HepG2 (cell line): ENCODE measurements around the gene CNR2. TPM values are rescaled to one million over a fixed set of nuclear protein-coding genes. Genes with fewer than 3 reads are reported as not detected.

Experiments
- DNMT3B ChIP-seq: conservative IDR thresholded peaks from 2 replicates; pipeline ENCODE4 v1.6.1; 2016; ENCODE audit warnings: missing biosample characterization, control low read depth
- FOSL2 ChIP-seq: sonication (generic); formaldehyde crosslinking; IDR thresholded peaks from 2 replicates; pipeline ENCODE4 v1.4.0; 2020; ENCODE audit warnings: missing genetic modification reagents
- GABPB1 ChIP-seq: IDR thresholded peaks from 2 replicates; pipeline ENCODE4 v1.6.1; 2016; ENCODE audit warnings: mild to moderate bottlenecking, missing genetic modification reagents, moderate library complexity, missing compliant biosample characterization
- HMG20A ChIP-seq: IDR thresholded peaks from 2 replicates; pipeline ENCODE4 v1.6.1; 2016; ENCODE audit warnings: borderline replicate concordance
- KDM2A ChIP-seq: sonication (generic); formaldehyde crosslinking; IDR thresholded peaks from 2 replicates; pipeline ENCODE4 v1.4.0; 2020; ENCODE audit warnings: low read depth, missing genetic modification reagents, borderline replicate concordance
- MAZ ChIP-seq, 2 experiments: sonication (generic) in 1 of 2; formaldehyde crosslinking in 1 of 2; IDR thresholded peaks; 2 replicates each; pipeline versions ENCODE4 v1.5.0 to v1.6.1; 2012 to 2020; ENCODE audit warnings: low read depth in 2 of 2, mild to moderate bottlenecking in 2 of 2, borderline replicate concordance in 1 of 2, improper control_type of control experiment in 1 of 2, low read length in 1 of 2, missing genetic modification reagents in 1 of 2, moderate library complexity in 1 of 2
- NCOA1 ChIP-seq: sonication (generic); formaldehyde crosslinking; IDR thresholded peaks from 2 replicates; pipeline ENCODE4 v1.9.0; 2021; ENCODE audit warnings: missing genetic modification reagents
- NR3C1 ChIP-seq: sonication (generic); formaldehyde crosslinking; IDR thresholded peaks from 2 replicates; pipeline ENCODE4 v1.4.0; 2020; ENCODE audit warnings: missing genetic modification reagents
- PHF20 ChIP-seq: sonication (generic); formaldehyde crosslinking; IDR thresholded peaks from 2 replicates; pipeline ENCODE4 v1.5.0; 2020; ENCODE audit warnings: mild to moderate bottlenecking, missing genetic modification reagents
- REL ChIP-seq: sonication (generic); formaldehyde crosslinking; conservative IDR thresholded peaks from 2 replicates; pipeline ENCODE4 v1.8.0; 2022; ENCODE audit warnings: mild to moderate bottlenecking, missing genetic modification reagents, moderate library complexity
- RXRB ChIP-seq: IDR thresholded peaks from 2 replicates; pipeline ENCODE4 v1.6.1; 2016; ENCODE audit warnings: borderline replicate concordance, missing genetic modification reagents, missing compliant biosample characterization
- SALL1 ChIP-seq: sonication (generic); formaldehyde crosslinking; IDR thresholded peaks from 2 replicates; pipeline ENCODE4 v1.8.0; 2022; ENCODE audit warnings: mild to moderate bottlenecking, missing genetic modification reagents
- SKI ChIP-seq: fragments of 450-650 bp; IDR thresholded peaks from one replicate; pipeline ENCODE4 v1.6.1; 2018; ENCODE audit warnings: mild to moderate bottlenecking; ENCODE audit not compliant: partially characterized antibody
- SSRP1 ChIP-seq: IDR thresholded peaks from 2 replicates; pipeline ENCODE4 v1.6.1; 2016; ENCODE audit warnings: control low read depth
- ZC3H4 ChIP-seq: sonication (generic); formaldehyde crosslinking; IDR thresholded peaks from 2 replicates; pipeline ENCODE4 v1.4.0; 2020; ENCODE audit warnings: missing genetic modification reagents, borderline replicate concordance
- ZNF234 ChIP-seq: sonication (generic); formaldehyde crosslinking; conservative IDR thresholded peaks from 2 replicates; pipeline ENCODE4 v1.5.1; 2020; ENCODE audit warnings: mild to moderate bottlenecking, missing genetic modification reagents
- ZNF605 ChIP-seq: sonication (generic); formaldehyde crosslinking; IDR thresholded peaks from 2 replicates; pipeline ENCODE4 v1.8.0; 2022; ENCODE audit warnings: mild to moderate bottlenecking, missing genetic modification reagents
- ZNF7 ChIP-seq: IDR thresholded peaks from 2 replicates; pipeline ENCODE4 v1.6.1; 2016; ENCODE audit warnings: missing biosample characterization, missing genetic modification reagents
- polyA plus RNA-seq, 8 experiments: library from polyadenylated mRNA; depleted of rRNA in 3 of 8; stranded (reverse) in 7 of 8; unstranded in 1 of 8; fragments of >200 nt; fragmentation: Illumina TruSeq in 4 of 8; extraction: Trizol in 4 of 8; gene quantifications; 2 replicates each; pipeline versions ENCODE4 v1.2.1 to v1.2.3, GENCODE V29; 2011 to 2016; ENCODE audit warnings: low read depth in 4 of 8, missing spikeins in 1 of 8, mixed read lengths in 1 of 8; ENCODE audit not compliant: insufficient read depth in 1 of 8
- total RNA-seq, 5 experiments: library from RNA; depleted of rRNA; stranded (reverse); fragments of >200 nt; fragmentation: Illumina TruSeq; extraction: Trizol; gene quantifications; 2 replicates each; pipeline ENCODE4 v1.2.3, GENCODE V29; 2016; ENCODE audit warnings: low read depth in 1 of 5
- TF ChIP-seq, protein P1 (sequence below): sonication (generic); formaldehyde crosslinking; IDR thresholded peaks from 2 replicates; pipeline ENCODE4 v1.4.0; 2020; ENCODE audit warnings: missing genetic modification reagents, borderline replicate concordance
- TF ChIP-seq, protein P2 (sequence below): sonication (generic); formaldehyde crosslinking; IDR thresholded peaks from 2 replicates; pipeline ENCODE4 v1.8.0; 2022; ENCODE audit warnings: missing genetic modification reagents, mild to moderate bottlenecking, moderate library complexity, borderline replicate concordance
- TF ChIP-seq, protein P3 (sequence below): sonication (generic); formaldehyde crosslinking; IDR thresholded peaks from 2 replicates; pipeline ENCODE4 v1.4.0; 2020; ENCODE audit warnings: missing genetic modification reagents
- TF ChIP-seq, protein P4 (sequence below): sonication (generic); formaldehyde crosslinking; IDR thresholded peaks from 2 replicates; pipeline ENCODE4 v1.8.1; 2022; ENCODE audit warnings: low read depth, mild to moderate bottlenecking, missing genetic modification reagents

CNR2 gene
- total and polyA plus RNA-seq, 2 of the 13 experiments (the other 11 are each of a cell fraction or from before 2014, with no cell fraction given), result not detected

DNA sequence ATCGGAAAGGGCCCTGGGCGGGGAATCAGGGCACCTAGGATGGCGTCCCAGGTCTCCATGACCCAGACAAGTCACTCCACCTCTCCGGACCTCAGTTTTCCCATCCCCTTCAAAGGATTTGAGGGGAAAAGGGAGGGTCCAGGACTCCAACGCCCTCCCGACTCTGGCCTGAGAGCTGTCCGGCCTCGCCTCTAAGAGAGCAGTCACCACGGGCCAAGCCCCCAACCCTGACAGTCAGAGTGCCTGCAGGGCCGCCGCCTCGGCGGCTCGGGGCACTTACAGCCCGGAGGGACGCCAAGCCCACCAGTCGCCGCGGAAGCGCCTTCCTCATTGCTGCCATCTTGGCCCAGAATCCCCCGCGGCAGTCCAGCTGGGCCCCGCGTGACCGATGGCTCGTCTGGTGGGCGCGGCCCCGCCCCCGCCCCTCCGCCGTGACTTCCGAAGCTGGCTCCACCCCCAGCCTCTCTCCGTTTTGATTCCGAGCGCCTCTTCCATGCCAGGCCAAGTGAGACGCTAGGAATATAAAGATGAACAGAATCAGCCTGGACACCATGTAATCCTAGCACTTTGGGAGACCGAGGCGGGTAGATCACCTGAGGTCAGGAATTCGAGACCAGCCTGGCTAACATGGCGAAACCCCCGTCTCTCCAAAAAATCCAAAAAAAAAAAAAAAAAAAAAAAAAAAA is 87.9 kb downstream of the CNR2 start, which contains the start of gene HMGCL (continued):
- TF ChIP-seq, protein P1, sequence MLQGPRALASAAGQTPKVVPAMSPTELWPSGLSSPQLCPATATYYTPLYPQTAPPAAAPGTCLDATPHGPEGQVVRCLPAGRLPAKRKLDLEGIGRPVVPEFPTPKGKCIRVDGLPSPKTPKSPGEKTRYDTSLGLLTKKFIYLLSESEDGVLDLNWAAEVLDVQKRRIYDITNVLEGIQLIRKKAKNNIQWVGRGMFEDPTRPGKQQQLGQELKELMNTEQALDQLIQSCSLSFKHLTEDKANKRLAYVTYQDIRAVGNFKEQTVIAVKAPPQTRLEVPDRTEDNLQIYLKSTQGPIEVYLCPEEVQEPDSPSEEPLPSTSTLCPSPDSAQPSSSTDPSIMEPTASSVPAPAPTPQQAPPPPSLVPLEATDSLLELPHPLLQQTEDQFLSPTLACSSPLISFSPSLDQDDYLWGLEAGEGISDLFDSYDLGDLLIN (CRISPR knock-in tag), result peak; percentile 93
- 0 out of 2 replicates have a peak, but pooled peaks have one; percentile 51 for TF ChIP-seq RXRB
- TF ChIP-seq, protein P2, sequence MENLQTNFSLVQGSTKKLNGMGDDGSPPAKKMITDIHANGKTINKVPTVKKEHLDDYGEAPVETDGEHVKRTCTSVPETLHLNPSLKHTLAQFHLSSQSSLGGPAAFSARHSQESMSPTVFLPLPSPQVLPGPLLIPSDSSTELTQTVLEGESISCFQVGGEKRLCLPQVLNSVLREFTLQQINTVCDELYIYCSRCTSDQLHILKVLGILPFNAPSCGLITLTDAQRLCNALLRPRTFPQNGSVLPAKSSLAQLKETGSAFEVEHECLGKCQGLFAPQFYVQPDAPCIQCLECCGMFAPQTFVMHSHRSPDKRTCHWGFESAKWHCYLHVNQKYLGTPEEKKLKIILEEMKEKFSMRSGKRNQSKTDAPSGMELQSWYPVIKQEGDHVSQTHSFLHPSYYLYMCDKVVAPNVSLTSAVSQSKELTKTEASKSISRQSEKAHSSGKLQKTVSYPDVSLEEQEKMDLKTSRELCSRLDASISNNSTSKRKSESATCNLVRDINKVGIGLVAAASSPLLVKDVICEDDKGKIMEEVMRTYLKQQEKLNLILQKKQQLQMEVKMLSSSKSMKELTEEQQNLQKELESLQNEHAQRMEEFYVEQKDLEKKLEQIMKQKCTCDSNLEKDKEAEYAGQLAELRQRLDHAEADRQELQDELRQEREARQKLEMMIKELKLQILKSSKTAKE (CRISPR knock-in tag), result no peak
- TF ChIP-seq, protein P3, sequence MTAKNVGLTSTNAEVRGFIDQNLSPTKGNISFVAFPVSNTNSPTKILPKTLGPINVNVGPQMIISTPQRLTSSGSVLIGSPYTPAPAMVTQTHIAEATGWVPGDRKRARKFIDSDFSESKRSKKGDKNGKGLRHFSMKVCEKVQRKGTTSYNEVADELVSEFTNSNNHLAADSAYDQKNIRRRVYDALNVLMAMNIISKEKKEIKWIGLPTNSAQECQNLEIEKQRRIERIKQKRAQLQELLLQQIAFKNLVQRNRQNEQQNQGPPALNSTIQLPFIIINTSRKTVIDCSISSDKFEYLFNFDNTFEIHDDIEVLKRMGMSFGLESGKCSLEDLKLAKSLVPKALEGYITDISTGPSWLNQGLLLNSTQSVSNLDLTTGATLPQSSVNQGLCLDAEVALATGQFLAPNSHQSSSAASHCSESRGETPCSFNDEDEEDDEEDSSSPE (CRISPR knock-in tag), result 0 out of 2 replicates have a peak, but pooled peaks have one; percentile 49
- peak; percentile 51 for TF ChIP-seq FOSL2 (CRISPR knock-in tag)
- no peak; the same call in 1 of the 2 replicates for TF ChIP-seq REL
- TF ChIP-seq DNMT3B (CRISPR knock-in tag), result no peak
- peak; percentile 63; the same call in 1 of the 2 replicates for TF ChIP-seq MAZ (IDR thresholded peaks at IDR 0.05; ENCODE audit: borderline replicate concordance, low read depth, low read length)
- TF ChIP-seq MAZ (CRISPR knock-in tag; IDR thresholded peaks at IDR 0.05; ENCODE audit: low read depth), result peak; percentile 91
- TF ChIP-seq NR3C1 (CRISPR knock-in tag), result no peak
- no peak for TF ChIP-seq ZNF7
- 0 out of 2 replicates have a peak, but pooled peaks have one; percentile 49 for TF ChIP-seq ZNF234 (CRISPR knock-in tag)
- no peak; the same call in 1 of the 2 replicates for TF ChIP-seq ZNF605 (CRISPR knock-in tag)
- TF ChIP-seq SKI, result peak; percentile 18
- TF ChIP-seq ZC3H4 (CRISPR knock-in tag), result peak; percentile 60; the same call in 1 of the 2 replicates
- no peak for TF ChIP-seq SSRP1
- peak; percentile 88; the same call in 1 of the 2 replicates for TF ChIP-seq KDM2A (CRISPR knock-in tag)
- TF ChIP-seq HMG20A (CRISPR knock-in tag), result no peak
- peak; percentile 90 for TF ChIP-seq GABPB1 (CRISPR knock-in tag)
- TF ChIP-seq, protein P4, sequence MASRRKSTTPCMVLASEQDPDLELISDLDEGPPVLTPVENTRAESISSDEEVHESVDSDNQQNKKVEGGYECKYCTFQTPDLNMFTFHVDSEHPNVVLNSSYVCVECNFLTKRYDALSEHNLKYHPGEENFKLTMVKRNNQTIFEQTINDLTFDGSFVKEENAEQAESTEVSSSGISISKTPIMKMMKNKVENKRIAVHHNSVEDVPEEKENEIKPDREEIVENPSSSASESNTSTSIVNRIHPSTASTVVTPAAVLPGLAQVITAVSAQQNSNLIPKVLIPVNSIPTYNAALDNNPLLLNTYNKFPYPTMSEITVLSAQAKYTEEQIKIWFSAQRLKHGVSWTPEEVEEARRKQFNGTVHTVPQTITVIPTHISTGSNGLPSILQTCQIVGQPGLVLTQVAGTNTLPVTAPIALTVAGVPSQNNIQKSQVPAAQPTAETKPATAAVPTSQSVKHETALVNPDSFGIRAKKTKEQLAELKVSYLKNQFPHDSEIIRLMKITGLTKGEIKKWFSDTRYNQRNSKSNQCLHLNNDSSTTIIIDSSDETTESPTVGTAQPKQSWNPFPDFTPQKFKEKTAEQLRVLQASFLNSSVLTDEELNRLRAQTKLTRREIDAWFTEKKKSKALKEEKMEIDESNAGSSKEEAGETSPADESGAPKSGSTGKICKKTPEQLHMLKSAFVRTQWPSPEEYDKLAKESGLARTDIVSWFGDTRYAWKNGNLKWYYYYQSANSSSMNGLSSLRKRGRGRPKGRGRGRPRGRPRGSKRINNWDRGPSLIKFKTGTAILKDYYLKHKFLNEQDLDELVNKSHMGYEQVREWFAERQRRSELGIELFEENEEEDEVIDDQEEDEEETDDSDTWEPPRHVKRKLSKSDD (CRISPR knock-in tag), result no peak; the same call in 1 of the 2 replicates
- peak; percentile 85 for TF ChIP-seq PHF20 (CRISPR knock-in tag)
- peak; percentile 84 for TF ChIP-seq SALL1 (CRISPR knock-in tag)
- no peak for TF ChIP-seq NCOA1 (CRISPR knock-in tag)
